ENCODE data around the gene CDA.

Gene CDA

GRCh38 chr1:20588634-20589225 lies at the start of gene CDA:
CDA (plus strand) TSS chr1:20589097; CDS start chr1:20589130, 33 bp downstream.
- no peak for DNase-seq

- no peak for DNase-seq
Observed at GRCh38 chr1:20540281-20540680, 48.6 kb upstream of the CDA start.

GRCh38 chr1:20546637-20547036 lies 42.3 kb upstream of the CDA start:
- DNase-seq = no peak

GRCh38 chr1:20551161-20551560 lies 37.7 kb upstream of the CDA start:
- no peak for DNase-seq

GRCh38 chr1:20551945-20552727 lies 36.8 kb upstream of the CDA start, which contains the start of gene FAM43B:
FAM43B (plus strand) TSS chr1:20552573; CDS start chr1:20552974, 401 bp downstream.
- DNase-seq = no peak

- no peak for DNase-seq
Observed at GRCh38 chr1:20552728-20553445, 36.0 kb upstream of the CDA start.

- DNase-seq = no peak
Observed at GRCh38 chr1:20555025-20555757, 33.7 kb upstream of the CDA start.

- no peak for DNase-seq
Observed at GRCh38 chr1:20555758-20556120, 33.2 kb upstream of the CDA start.

- no peak for DNase-seq
Observed at GRCh38 chr1:20558191-20558590, 30.7 kb upstream of the CDA start.

- no peak for DNase-seq
Observed at GRCh38 chr1:20560966-20561365, 27.9 kb upstream of the CDA start.

GRCh38 chr1:20565234-20565633 lies 23.7 kb upstream of the CDA start:
- DNase-seq = no peak

- no peak for DNase-seq
Observed at GRCh38 chr1:20569523-20570098, 19.3 kb upstream of the CDA start.

- DNase-seq = no peak
Observed at GRCh38 chr1:20571427-20571826, 17.5 kb upstream of the CDA start.

- DNase-seq = no peak
Observed at GRCh38 chr1:20573987-20574386, 14.9 kb upstream of the CDA start.

- DNase-seq = peak; percentile 37
Observed at GRCh38 chr1:20574686-20575540, 14.0 kb upstream of the CDA start.

GRCh38 chr1:20575541-20576336 lies 13.2 kb upstream of the CDA start:
- DNase-seq = no peak

- no peak for DNase-seq
Observed at GRCh38 chr1:20578062-20578461, 10.8 kb upstream of the CDA start.

GRCh38 chr1:20578721-20579395 lies 10.0 kb upstream of the CDA start:
- no peak for DNase-seq

GRCh38 chr1:20584890-20585289 lies 4.0 kb upstream of the CDA start:
- no peak for DNase-seq

- DNase-seq = no peak
Observed at GRCh38 chr1:20586953-20587660, 1.8 kb upstream of the CDA start.

Measured in activated CD4-positive, alpha-beta T cell treated with anti-CD3 and anti-CD28 coated beads, Interleukin-2, amount 50 U/mL, for 1 hour (primary cell).